ENCODE results near the gene SYT1.

The SYT1 gene

GRCh38 chr12:79482323-79482722, 617.7 kb downstream of the SYT1 start:
- 52% methylated on average over 4 of the region's 4 CpGs for WGBS
- Histone ChIP-seq H3K27me3 (ENCODE audit: insufficient read depth, low read length) (no peaks in the 10 kb centered on the region), H3K27ac (ENCODE audit: low read depth, low read length) (no peak overlapping the region), H3K9me3 (ENCODE audit: insufficient read depth, low read depth, low read length) (0 out of 2 replicates have a peak, but pooled peaks cover 3% of the 10 kb centered on the region), H3K9ac (ENCODE audit: low read depth, low read length) (no peak overlapping the region), H3K4me1 (ENCODE audit: insufficient read depth, low read length) (peaks cover 12% of the 10 kb centered on the region), H3K36me3 (ENCODE audit: insufficient read depth, low read length) (no peaks in the 10 kb centered on the region), H3K4me3 (ENCODE audit: low read length) (no peak overlapping the region)

- H3K36me3 ChIP-seq (ENCODE audit: insufficient read depth, low read length), result no peaks in the 10 kb centered on the region
- H3K9ac ChIP-seq (ENCODE audit: low read depth, low read length), result no peak overlapping the region
- peaks cover 12% of the 10 kb centered on the region for H3K4me1 ChIP-seq (ENCODE audit: insufficient read depth, low read length)
- 60% methylated on average over 1 of the region's 2 CpGs for WGBS
- H3K27me3 ChIP-seq (ENCODE audit: insufficient read depth, low read length), result no peaks in the 10 kb centered on the region
- no peak overlapping the region for H3K4me3 ChIP-seq (ENCODE audit: low read length)
- H3K27ac ChIP-seq (ENCODE audit: low read depth, low read length), result no peak overlapping the region
- 0 out of 2 replicates have a peak, but pooled peaks cover 3% of the 10 kb centered on the region for H3K9me3 ChIP-seq (ENCODE audit: insufficient read depth, low read depth, low read length)
Observed at GRCh38 chr12:79482921-79483320, 618.3 kb downstream of the SYT1 start.

GRCh38 chr12:79486154-79486553, 621.6 kb downstream of the SYT1 start:
- no peaks in the 10 kb centered on the region for H3K27me3 ChIP-seq (ENCODE audit: insufficient read depth, low read length)
- no peak overlapping the region for H3K9ac ChIP-seq (ENCODE audit: low read depth, low read length)
- WGBS, result 92% methylated on average over 3 of the region's 3 CpGs
- 0 out of 2 replicates have a peak, but pooled peaks cover 3% of the 10 kb centered on the region for H3K9me3 ChIP-seq (ENCODE audit: insufficient read depth, low read depth, low read length)
- no peak overlapping the region for H3K27ac ChIP-seq (ENCODE audit: low read depth, low read length)
- H3K36me3 ChIP-seq (ENCODE audit: insufficient read depth, low read length), result no peaks in the 10 kb centered on the region
- peaks cover 12% of the 10 kb centered on the region for H3K4me1 ChIP-seq (ENCODE audit: insufficient read depth, low read length)
- no peak overlapping the region for H3K4me3 ChIP-seq (ENCODE audit: low read length)

- Histone ChIP-seq H3K9me3 (ENCODE audit: insufficient read depth, low read depth, low read length) (0 out of 2 replicates have a peak, but pooled peaks cover 3% of the 10 kb centered on the region), H3K4me3 (ENCODE audit: low read length) (no peak overlapping the region), H3K36me3 (ENCODE audit: insufficient read depth, low read length) (no peaks in the 10 kb centered on the region), H3K9ac (ENCODE audit: low read depth, low read length) (no peak overlapping the region), H3K27me3 (ENCODE audit: insufficient read depth, low read length) (no peaks in the 10 kb centered on the region), H3K4me1 (ENCODE audit: insufficient read depth, low read length) (peaks cover 7% of the 10 kb centered on the region), H3K27ac (ENCODE audit: low read depth, low read length) (no peak overlapping the region)
- WGBS, result 95% methylated on average over 2 of the region's 3 CpGs
Observed at GRCh38 chr12:79487386-79488110, 623.0 kb downstream of the SYT1 start.
